PC-3 (cell line): ENCODE data around the gene OCSTAMP. TPM values are rescaled to one million over a fixed set of nuclear protein-coding genes. Genes with fewer than 3 reads are reported as not detected.

Experiments used
- ATAC-seq: fragments of 200-7000 bp; cut with Tn5 transposase; 2 replicates; pipeline ENCODE4 v1.9.1; 2020; ENCODE audit warnings: mild to moderate bottlenecking, moderate library complexity
- BruUV-seq: library from RNA; stranded (reverse); fragments of 400-500 nt; replicated peaks from 2 replicates; lab custom pipeline; 2021; lab: Mats Ljungman, UMichigan
- CTCF ChIA-PET: fragments of 300-600 bp; sonication (Branson Sonifier 250); formaldehyde crosslinking; loops from one replicate; lab custom pipeline; 2022; ENCODE audit warnings: antibody characterized with exemption; lab: Charles Lee
- POLR2A ChIA-PET: fragments of 300-600 bp; sonication (Branson Sonifier 250); formaldehyde crosslinking; loops from one replicate; lab custom pipeline; 2022; ENCODE audit warnings: antibody characterized with exemption; ENCODE audit not compliant: unreplicated experiment; lab: Charles Lee
- DNase-seq: peaks from one replicate; pipeline ENCODE4 v3.0.0-alpha.2; 2015
- H2AFZ ChIP-seq: fragments of 300-600 bp; sonication (generic); 2 replicates; pipeline ENCODE4 v1.6.0; 2016; ENCODE audit warnings: antibody characterized with exemption, low read length
- H3F3A ChIP-seq: fragments of 300-600 bp; sonication (generic); one replicate; pipeline ENCODE4 v1.6.0; 2017; ENCODE audit warnings: antibody characterized with exemption, low read length, control low read depth, mild to moderate bottlenecking; ENCODE audit not compliant: unreplicated experiment
- H3K27ac ChIP-seq: fragments of 300-600 bp; sonication (generic); 2 replicates; pipeline ENCODE4 v1.5.1; 2016; ENCODE audit warnings: mild to moderate bottlenecking, low read length
- H3K27me3 ChIP-seq: fragments of 300-600 bp; sonication (generic); 2 replicates; pipeline ENCODE4 v1.6.1; 2016; ENCODE audit warnings: low read length, mixed read lengths
- H3K36me3 ChIP-seq: fragments of 300-600 bp; sonication (generic); 2 replicates; pipeline ENCODE4 v1.6.1; 2016; ENCODE audit warnings: low read depth, mixed run types, low read length, mixed read lengths
- H3K4me1 ChIP-seq: fragments of 300-600 bp; sonication (generic); 2 replicates; pipeline ENCODE4 v1.5.1; 2016; ENCODE audit warnings: low read length; ENCODE audit not compliant: insufficient read depth
- H3K4me2 ChIP-seq: fragments of 300-600 bp; sonication (generic); 2 replicates; pipeline ENCODE4 v1.6.0; 2016; ENCODE audit warnings: low read length
- H3K4me3 ChIP-seq: fragments of 300-600 bp; sonication (generic); 2 replicates; pipeline ENCODE4 v1.5.1; 2016; ENCODE audit warnings: mild to moderate bottlenecking, low read length, mixed read lengths
- H3K79me2 ChIP-seq: fragments of 300-600 bp; sonication (generic); 2 replicates; pipeline ENCODE4 v1.6.1; 2017; ENCODE audit warnings: low read length, mixed read lengths
- H3K9ac ChIP-seq: fragments of 300-600 bp; sonication (generic); 2 replicates; pipeline ENCODE4 v1.6.0; 2016; ENCODE audit warnings: mild to moderate bottlenecking, low read length
- H3K9me2 ChIP-seq: fragments of 300-600 bp; sonication (generic); replicated peaks from 2 replicates; pipeline ENCODE4 v1.6.1; 2016; ENCODE audit warnings: mixed run types, low read length, mixed read lengths
- H3K9me3 ChIP-seq: fragments of 300-600 bp; sonication (generic); 2 replicates; pipeline ENCODE4 v1.6.1; 2016; ENCODE audit warnings: low read length, mixed read lengths
- H4K20me1 ChIP-seq: fragments of 300-600 bp; sonication (generic); 2 replicates; pipeline ENCODE4 v1.6.1; 2016; ENCODE audit warnings: low read length, mixed read lengths
- CTCF ChIP-seq: fragments of 300-600 bp; sonication (generic); conservative IDR thresholded peaks from 2 replicates; pipeline ENCODE4 v1.5.1; 2017; ENCODE audit warnings: antibody characterized with exemption, low read depth, mild to moderate bottlenecking, low read length
- EZH2 ChIP-seq: fragments of 300-600 bp; sonication (generic); IDR thresholded peaks from one replicate; pipeline ENCODE4 v1.6.1; 2017; ENCODE audit warnings: antibody characterized with exemption, mild to moderate bottlenecking, low read length; ENCODE audit not compliant: unreplicated experiment
- EZH2phosphoT487 ChIP-seq: fragments of 300-600 bp; sonication (generic); IDR thresholded peaks from 2 replicates; pipeline ENCODE4 v1.6.1; 2018; ENCODE audit warnings: mild to moderate bottlenecking, antibody characterized with exemption, low read length, borderline replicate concordance
- intact Hi-C: fragments of 100-400 bp; cut with micrococcal nuclease; formaldehyde crosslinking; loops from 2 replicates; pipeline ENCODE4 v1.9.0; 2023
- total RNA-seq: library from RNA; depleted of rRNA; stranded (reverse); fragments of >200 nt; gene quantifications from 2 replicates; pipeline ENCODE4 v1.2.3, GENCODE V29; 2014

Gene OCSTAMP
- total RNA-seq, 1 experiment from 2014 or later: not detected

DNA sequence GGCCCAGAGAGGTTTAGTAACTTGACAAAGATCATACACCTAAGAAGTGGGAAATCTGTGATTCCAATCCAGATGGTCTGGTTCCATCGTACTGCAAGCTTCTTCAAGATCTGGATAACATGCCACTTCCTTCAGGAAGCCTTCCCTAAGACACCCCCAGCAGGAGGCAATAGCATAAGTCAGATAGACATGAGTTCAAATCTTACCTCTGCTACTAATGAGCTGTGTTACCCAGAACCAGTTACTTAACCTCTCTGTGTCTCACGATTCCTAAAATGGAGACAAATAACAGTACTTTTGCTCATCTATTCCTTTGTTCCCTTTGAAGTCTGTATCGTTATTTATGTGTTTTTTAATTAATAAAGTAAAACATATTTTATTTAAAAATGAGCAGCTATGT is 22.3 kb upstream of the OCSTAMP start:
- H3K36me3 ChIP-seq: no peaks in the 10 kb centered on the region
- H3K9me3 ChIP-seq: no peaks in the 10 kb centered on the region
- TF ChIP-seq CTCF: no peak
- no peak for TF ChIP-seq EZH2
- no peak for TF ChIP-seq EZH2phosphoT487
- no peak overlapping the region for H3K4me3 ChIP-seq
- no peaks in the 10 kb centered on the region for H3F3A ChIP-seq
- no peak for DNase-seq
- no peak overlapping the region for H2AFZ ChIP-seq
- no peaks in the 10 kb centered on the region for H3K79me2 ChIP-seq
- POLR2A ChIA-PET: no interaction called here
- CTCF ChIA-PET: no interaction called here
- H3K9ac ChIP-seq: no peak overlapping the region
- H3K4me2 ChIP-seq: no peak overlapping the region
- no peaks in the 10 kb centered on the region for H4K20me1 ChIP-seq
- no peak overlapping the region for H3K27ac ChIP-seq
- intact Hi-C loops: no loop called here
- no peaks in the 10 kb centered on the region for H3K9me2 ChIP-seq
- peaks cover 11% of the 10 kb centered on the region; the same call in 1 of the 2 replicates for H3K4me1 ChIP-seq
- no peaks in the 10 kb centered on the region for H3K27me3 ChIP-seq
- no TSS peak for BruUV-seq
- no peak for ATAC-seq

DNA sequence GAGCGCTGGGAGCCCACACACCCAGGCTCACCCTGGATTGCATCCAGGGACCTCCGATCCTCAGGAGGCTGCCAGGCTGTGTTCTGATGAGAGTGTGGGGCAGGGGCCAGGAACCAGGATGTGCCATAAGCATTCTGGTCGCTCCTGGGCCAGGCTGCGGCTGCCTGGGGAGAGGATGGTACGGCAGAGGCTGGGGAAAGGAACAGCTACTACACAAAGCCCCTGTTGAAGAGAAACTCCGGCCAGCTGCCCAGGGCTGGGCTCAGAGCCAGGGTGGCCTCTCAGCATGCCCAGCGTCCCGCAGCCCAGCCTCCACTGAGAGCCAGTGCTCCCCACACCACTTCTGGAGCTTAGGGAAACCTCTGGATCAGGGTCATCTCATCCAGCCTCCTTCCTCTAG is 21.7 kb upstream of the OCSTAMP start:
- Histone ChIP-seq H3K79me2 (no peaks in the 10 kb centered on the region), H3K9me2 (no peaks in the 10 kb centered on the region), H3K27me3 (no peaks in the 10 kb centered on the region), H3K4me2 (no peak overlapping the region), H3K27ac (no peak overlapping the region), H4K20me1 (no peaks in the 10 kb centered on the region), H3K9ac (no peak overlapping the region), H3K4me3 (no peak overlapping the region), H3F3A (no peaks in the 10 kb centered on the region), H3K36me3 (no peaks in the 10 kb centered on the region), H2AFZ (no peak overlapping the region), H3K9me3 (no peaks in the 10 kb centered on the region), H3K4me1 (peaks cover 11% of the 10 kb centered on the region; the same call in 1 of the 2 replicates)
- intact Hi-C loops: no loop called here
- ATAC-seq (no peak), DNase-seq (no peak)
- TF ChIP-seq EZH2phosphoT487 (no peak), CTCF (no peak), EZH2 (no peak)
- CTCF ChIA-PET: no interaction called here
- BruUV-seq: no TSS peak
- POLR2A ChIA-PET: no interaction called here

- no TSS peak for BruUV-seq
- no peak overlapping the region for H3K27ac ChIP-seq
- no peaks in the 10 kb centered on the region for H4K20me1 ChIP-seq
- ChIA-PET POLR2A (no interaction called here), CTCF (no interaction called here)
- intact Hi-C loops: no loop called here
- no peaks in the 10 kb centered on the region for H3K27me3 ChIP-seq
- no peak overlapping the region for H3K9ac ChIP-seq
- DNase-seq: no peak
- no peaks in the 10 kb centered on the region for H3K9me3 ChIP-seq
- no peak overlapping the region for H2AFZ ChIP-seq
- H3K36me3 ChIP-seq: no peaks in the 10 kb centered on the region
- H3K4me3 ChIP-seq: no peak overlapping the region
- TF ChIP-seq EZH2: no peak
- H3K4me1 ChIP-seq: peaks cover 11% of the 10 kb centered on the region; the same call in 1 of the 2 replicates
- H3K9me2 ChIP-seq: no peaks in the 10 kb centered on the region
- no peak for ATAC-seq
- no peak overlapping the region for H3K4me2 ChIP-seq
- H3K79me2 ChIP-seq: no peaks in the 10 kb centered on the region
- H3F3A ChIP-seq: no peaks in the 10 kb centered on the region
Observed at GRCh38 chr20:46571418-46571817, 21.0 kb upstream of the OCSTAMP start.
